AG09319 (cell line): ENCODE results near the gene KCNK3.

Source experiments
- DNase-seq: peaks from one replicate; pipeline ENCODE4 v3.0.0-alpha.2; 2010; ENCODE audit warnings: low read depth; ENCODE audit errors: extremely low read depth
- TF ChIP-seq, protein P1 (sequence below): IDR thresholded peaks from 2 replicates; pipeline ENCODE4 v1.5.1; 2011; ENCODE audit warnings: low read depth, mild to moderate bottlenecking, inconsistent platforms, low read length, moderate library complexity

KCNK3 gene

DNA sequence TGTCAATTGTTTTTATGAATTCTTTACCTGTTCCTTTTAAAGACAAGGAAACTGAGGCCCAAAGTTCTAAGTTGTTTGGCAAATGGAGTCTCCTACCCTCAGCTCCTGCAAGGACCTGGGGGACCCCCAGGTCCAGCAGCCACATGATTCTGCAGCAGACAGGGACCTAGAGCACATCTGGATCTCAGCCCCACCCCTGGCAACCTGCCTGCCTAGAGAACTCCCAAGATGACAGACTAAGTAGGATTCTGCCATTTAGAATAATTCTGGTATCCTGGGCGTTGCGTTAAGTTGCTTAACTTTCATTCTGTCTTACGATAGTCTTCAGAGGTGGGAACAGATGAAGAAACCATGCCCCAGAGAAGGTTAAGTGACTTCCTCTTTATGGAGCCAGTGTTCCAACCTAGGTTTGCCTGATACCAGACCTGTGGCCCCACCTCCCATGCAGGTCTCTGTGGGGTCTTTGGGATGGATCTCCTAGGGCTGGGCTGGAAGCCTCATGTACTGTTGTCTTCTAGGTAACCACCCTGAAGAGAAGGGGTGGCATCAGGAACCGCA, 87.8 kb downstream of the KCNK3 start:
- TF ChIP-seq, protein P1, sequence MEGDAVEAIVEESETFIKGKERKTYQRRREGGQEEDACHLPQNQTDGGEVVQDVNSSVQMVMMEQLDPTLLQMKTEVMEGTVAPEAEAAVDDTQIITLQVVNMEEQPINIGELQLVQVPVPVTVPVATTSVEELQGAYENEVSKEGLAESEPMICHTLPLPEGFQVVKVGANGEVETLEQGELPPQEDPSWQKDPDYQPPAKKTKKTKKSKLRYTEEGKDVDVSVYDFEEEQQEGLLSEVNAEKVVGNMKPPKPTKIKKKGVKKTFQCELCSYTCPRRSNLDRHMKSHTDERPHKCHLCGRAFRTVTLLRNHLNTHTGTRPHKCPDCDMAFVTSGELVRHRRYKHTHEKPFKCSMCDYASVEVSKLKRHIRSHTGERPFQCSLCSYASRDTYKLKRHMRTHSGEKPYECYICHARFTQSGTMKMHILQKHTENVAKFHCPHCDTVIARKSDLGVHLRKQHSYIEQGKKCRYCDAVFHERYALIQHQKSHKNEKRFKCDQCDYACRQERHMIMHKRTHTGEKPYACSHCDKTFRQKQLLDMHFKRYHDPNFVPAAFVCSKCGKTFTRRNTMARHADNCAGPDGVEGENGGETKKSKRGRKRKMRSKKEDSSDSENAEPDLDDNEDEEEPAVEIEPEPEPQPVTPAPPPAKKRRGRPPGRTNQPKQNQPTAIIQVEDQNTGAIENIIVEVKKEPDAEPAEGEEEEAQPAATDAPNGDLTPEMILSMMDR: no peak
- no peak for DNase-seq
